DOHH2 (cell line): ENCODE data around the gene GABRR2.

Experiments
- H3F3A ChIP-seq: fragments of 200-600 bp; sonication (generic), shearing (Covaris generic); 2 replicates; pipeline ENCODE4 v1.6.0; 2016; ENCODE audit warnings: antibody characterized with exemption, mild to moderate bottlenecking; ENCODE audit not compliant: control insufficient read depth, insufficient read depth
- H3K27ac ChIP-seq: fragments of 200-600 bp; sonication (generic); 2 replicates; pipeline ENCODE4 v1.5.1; 2014; ENCODE audit warnings: low read depth, mild to moderate bottlenecking, low read length, moderate library complexity
- H3K27me3 ChIP-seq: fragments of 200-600 bp; sonication (generic); 2 replicates; pipeline ENCODE4 v1.6.1; 2014; ENCODE audit warnings: mild to moderate bottlenecking, low read length, mixed read lengths; ENCODE audit not compliant: control insufficient read depth
- H3K36me3 ChIP-seq: fragments of 200-600 bp; sonication (generic); 2 replicates; pipeline ENCODE4 v1.6.1; 2014; ENCODE audit warnings: mild to moderate bottlenecking, low read length, moderate library complexity, mixed read lengths; ENCODE audit not compliant: control insufficient read depth
- H3K4me1 ChIP-seq: fragments of 200-600 bp; sonication (generic); 2 replicates; pipeline ENCODE4 v1.6.1; 2014; ENCODE audit warnings: mild to moderate bottlenecking, low read length, mixed read lengths; ENCODE audit not compliant: control insufficient read depth
- H3K4me2 ChIP-seq: fragments of 200-600 bp; sonication (generic); 2 replicates; pipeline ENCODE4 v1.6.0; 2014; ENCODE audit warnings: mild to moderate bottlenecking, low read length, moderate library complexity
- H3K4me3 ChIP-seq: fragments of 200-600 bp; sonication (generic); 2 replicates; pipeline ENCODE4 v1.5.1; 2014; ENCODE audit warnings: mild to moderate bottlenecking, low read length, mixed read lengths
- H3K79me2 ChIP-seq: fragments of 200-600 bp; sonication (generic); 2 replicates; pipeline ENCODE4 v1.6.1; 2014; ENCODE audit warnings: mild to moderate bottlenecking, low read length, mixed read lengths; ENCODE audit not compliant: control insufficient read depth
- H3K9me2 ChIP-seq: fragments of 200-600 bp; sonication (generic); replicated peaks from 2 replicates; pipeline ENCODE4 v1.6.1; 2014; ENCODE audit warnings: mild to moderate bottlenecking, low read length, mixed read lengths; ENCODE audit not compliant: control insufficient read depth
- H3K9me3 ChIP-seq: fragments of 200-600 bp; sonication (generic); 2 replicates; pipeline ENCODE4 v1.6.1; 2014; ENCODE audit warnings: antibody characterized with exemption, low read length, mixed read lengths; ENCODE audit not compliant: control insufficient read depth, insufficient read depth
- H4K20me1 ChIP-seq: fragments of 200-600 bp; sonication (generic); 2 replicates; pipeline ENCODE4 v1.6.0; 2014; ENCODE audit warnings: low read depth, mild to moderate bottlenecking, antibody characterized with exemption, low read length, moderate library complexity; ENCODE audit not compliant: control insufficient read depth, insufficient read depth
- CTCF ChIP-seq: fragments of 200-600 bp; sonication (generic); IDR thresholded peaks from one replicate; pipeline ENCODE4 v1.5.1; 2014; ENCODE audit warnings: antibody characterized with exemption, mild to moderate bottlenecking, low read depth, low read length; ENCODE audit not compliant: poor library complexity, severe bottlenecking
- EZH2phosphoT487 ChIP-seq: fragments of 200-600 bp; sonication (generic); IDR thresholded peaks from 2 replicates; pipeline ENCODE4 v1.6.1; 2017; ENCODE audit warnings: borderline replicate concordance, mild to moderate bottlenecking, antibody characterized with exemption, low read length, moderate library complexity, mixed read lengths

Gene GABRR2

GRCh38 chr6:89346433-89346832, 31.3 kb upstream of the GABRR2 start:
- peaks cover 47% of the 10 kb centered on the region for H4K20me1 ChIP-seq
- peaks cover 85% of the 10 kb centered on the region for H3K36me3 ChIP-seq
- H3K9me3 ChIP-seq = no peaks in the 10 kb centered on the region
- H3K4me1 ChIP-seq = peaks cover 67% of the 10 kb centered on the region
- H3K4me3 ChIP-seq = no peak overlapping the region
- no peaks in the 10 kb centered on the region for H3K9me2 ChIP-seq
- TF ChIP-seq CTCF (no peak), EZH2phosphoT487 (no peak)
- peak overlapping the region; percentile 17; the same call in 1 of the 2 replicates for H3K4me2 ChIP-seq
- H3K27me3 ChIP-seq = no peaks in the 10 kb centered on the region
- peaks cover 19% of the 10 kb centered on the region for H3F3A ChIP-seq
- no peak overlapping the region; the same call in 1 of the 2 replicates for H3K27ac ChIP-seq
- peaks cover 100% of the 10 kb centered on the region for H3K79me2 ChIP-seq

- H3F3A ChIP-seq = peaks cover 24% of the 10 kb centered on the region
- H3K9me3 ChIP-seq = no peaks in the 10 kb centered on the region
- H3K4me2 ChIP-seq = no peak overlapping the region
- TF ChIP-seq EZH2phosphoT487 = no peak
- TF ChIP-seq CTCF = no peak
- no peaks in the 10 kb centered on the region for H3K9me2 ChIP-seq
- H3K27ac ChIP-seq = no peak overlapping the region
- peaks cover 14% of the 10 kb centered on the region for H3K4me1 ChIP-seq
- H4K20me1 ChIP-seq = peaks cover 7% of the 10 kb centered on the region; the same call in 1 of the 2 replicates
- peaks cover 87% of the 10 kb centered on the region for H3K36me3 ChIP-seq
- peaks cover 73% of the 10 kb centered on the region for H3K79me2 ChIP-seq
- H3K4me3 ChIP-seq = no peak overlapping the region
- H3K27me3 ChIP-seq = no peaks in the 10 kb centered on the region
Measured at GRCh38 chr6:89339565-89339964, 24.5 kb upstream of the GABRR2 start.

- H3K27me3 ChIP-seq = no peaks in the 10 kb centered on the region
- peaks cover 30% of the 10 kb centered on the region for H3F3A ChIP-seq
- H3K27ac ChIP-seq = no peak overlapping the region
- H3K4me3 ChIP-seq = no peak overlapping the region
- H3K9me3 ChIP-seq = no peaks in the 10 kb centered on the region
- H3K36me3 ChIP-seq = peaks cover 87% of the 10 kb centered on the region
- H3K9me2 ChIP-seq = no peaks in the 10 kb centered on the region
- H3K4me1 ChIP-seq = peaks cover 5% of the 10 kb centered on the region; the same call in 1 of the 2 replicates
- peaks cover 3% of the 10 kb centered on the region; the same call in 1 of the 2 replicates for H4K20me1 ChIP-seq
- H3K79me2 ChIP-seq = peaks cover 41% of the 10 kb centered on the region
- TF ChIP-seq EZH2phosphoT487 (no peak), CTCF (no peak)
- no peak overlapping the region for H3K4me2 ChIP-seq
Measured at GRCh38 chr6:89335164-89335563, 20.1 kb upstream of the GABRR2 start.

- H3K27me3 ChIP-seq = no peaks in the 10 kb centered on the region
- H3K4me2 ChIP-seq = no peak overlapping the region
- TF ChIP-seq EZH2phosphoT487 (no peak), CTCF (no peak)
- peaks cover 44% of the 10 kb centered on the region for H3F3A ChIP-seq
- peaks cover 11% of the 10 kb centered on the region for H3K79me2 ChIP-seq
- H3K27ac ChIP-seq = no peak overlapping the region
- H3K4me1 ChIP-seq = no peaks in the 10 kb centered on the region
- H3K36me3 ChIP-seq = peaks cover 93% of the 10 kb centered on the region
- H3K4me3 ChIP-seq = no peak overlapping the region
- H3K9me2 ChIP-seq = no peaks in the 10 kb centered on the region
- H3K9me3 ChIP-seq = no peaks in the 10 kb centered on the region
- no peaks in the 10 kb centered on the region for H4K20me1 ChIP-seq
Measured at GRCh38 chr6:89330910-89331309, 15.8 kb upstream of the GABRR2 start.
